Epithelial cell of proximal tubule (primary cell): ENCODE measurements around the gene LRRC8E. TPM values are rescaled to one million over a fixed set of nuclear protein-coding genes. Genes with fewer than 3 reads are reported as not detected.
"Not testable (repeated sequence)": the region's sequence is repeated elsewhere in the genome, so short reads cannot be mapped to it uniquely, and the experiment has no call there.

ENCODE experiments used
- DNase-seq: peaks from one replicate; pipeline ENCODE4 v3.0.0-alpha.2; 2011; ENCODE audit warnings: low read depth
- H3K4me3 ChIP-seq: 2 replicates; pipeline ENCODE4 v1.5.1; 2011; ENCODE audit warnings: low read depth, mild to moderate bottlenecking, low read length
- total RNA-seq: library from RNA; depleted of rRNA; stranded (reverse); fragments of >200 nt; gene quantifications from 2 replicates; pipeline ENCODE4 v1.2.3, GENCODE V29; 2015
- TF ChIP-seq, protein P1 (sequence below): conservative IDR thresholded peaks from 2 replicates; pipeline ENCODE4 v1.5.1; 2012; ENCODE audit warnings: low read depth, mild to moderate bottlenecking, low read length

Gene LRRC8E
- total RNA-seq, 1 donor from 2014 or later, result 11.9 TPM

DNA sequence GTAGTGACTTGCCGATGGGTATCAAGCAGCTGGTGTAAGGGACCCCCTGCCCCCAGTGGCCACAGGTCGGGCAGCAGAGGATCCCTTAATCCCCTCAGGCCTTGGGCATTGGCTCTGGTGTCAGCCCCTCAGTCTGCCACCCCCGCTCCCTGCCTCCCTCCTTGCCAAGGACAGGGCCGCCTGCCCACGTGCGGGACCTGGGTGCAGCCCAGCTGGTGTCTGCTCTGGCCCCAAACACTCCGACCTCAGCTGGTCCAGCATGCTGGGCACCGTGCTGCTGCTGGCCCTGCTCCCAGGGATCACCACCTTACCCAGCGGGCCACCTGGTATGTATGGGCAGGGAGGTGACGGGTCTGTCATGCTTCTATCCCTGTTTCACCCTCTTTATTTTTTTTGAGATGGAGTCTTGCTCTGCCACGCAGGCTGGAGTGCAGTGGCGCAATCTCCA is 26.3 kb downstream of the LRRC8E start, which contains the start of gene TGFBR3L:
Gene TGFBR3L, plus strand, starts transcription at position 233 of the 448 bp plus-strand sequence.
- no peak within 1 kb of the TSS for H3K4me3 ChIP-seq
- DNase-seq, result no peak
- TF ChIP-seq, protein P1, sequence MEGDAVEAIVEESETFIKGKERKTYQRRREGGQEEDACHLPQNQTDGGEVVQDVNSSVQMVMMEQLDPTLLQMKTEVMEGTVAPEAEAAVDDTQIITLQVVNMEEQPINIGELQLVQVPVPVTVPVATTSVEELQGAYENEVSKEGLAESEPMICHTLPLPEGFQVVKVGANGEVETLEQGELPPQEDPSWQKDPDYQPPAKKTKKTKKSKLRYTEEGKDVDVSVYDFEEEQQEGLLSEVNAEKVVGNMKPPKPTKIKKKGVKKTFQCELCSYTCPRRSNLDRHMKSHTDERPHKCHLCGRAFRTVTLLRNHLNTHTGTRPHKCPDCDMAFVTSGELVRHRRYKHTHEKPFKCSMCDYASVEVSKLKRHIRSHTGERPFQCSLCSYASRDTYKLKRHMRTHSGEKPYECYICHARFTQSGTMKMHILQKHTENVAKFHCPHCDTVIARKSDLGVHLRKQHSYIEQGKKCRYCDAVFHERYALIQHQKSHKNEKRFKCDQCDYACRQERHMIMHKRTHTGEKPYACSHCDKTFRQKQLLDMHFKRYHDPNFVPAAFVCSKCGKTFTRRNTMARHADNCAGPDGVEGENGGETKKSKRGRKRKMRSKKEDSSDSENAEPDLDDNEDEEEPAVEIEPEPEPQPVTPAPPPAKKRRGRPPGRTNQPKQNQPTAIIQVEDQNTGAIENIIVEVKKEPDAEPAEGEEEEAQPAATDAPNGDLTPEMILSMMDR, result no peak

GRCh38 chr19:7915250-7916102 is 27.2 kb downstream of the LRRC8E start:
- DNase-seq, result no peak
- peak overlapping the region; percentile 41 for H3K4me3 ChIP-seq
- TF ChIP-seq, protein P1, result no peak

GRCh38 chr19:7916103-7916954 is 28.0 kb downstream of the LRRC8E start:
- peak overlapping the region; percentile 41 for H3K4me3 ChIP-seq
- TF ChIP-seq, protein P1, result no peak
- DNase-seq, result no peak

- peak overlapping the region; percentile 39 for H3K4me3 ChIP-seq
- no peak for DNase-seq
- TF ChIP-seq, protein P1, result no peak
These were observed 28.6 kb downstream of the LRRC8E start for GRCh38 chr19:7916955-7917266.

- no peak for DNase-seq
- peak overlapping the region; percentile 39 for H3K4me3 ChIP-seq
- TF ChIP-seq, protein P1, result peak; percentile 56
These were observed 29.2 kb downstream of the LRRC8E start for GRCh38 chr19:7917267-7918061.

- peak overlapping the region; percentile 89 for H3K4me3 ChIP-seq
- DNase-seq, result not testable (repeated sequence)
These were observed 29.8 kb downstream of the LRRC8E start for GRCh38 chr19:7918062-7918614.
